Skeletal muscle tissue (tissue), 4 donors: ENCODE results near the gene GAR1. TPM values are rescaled to one million over a fixed set of nuclear protein-coding genes. Genes with fewer than 3 reads are reported as not detected.
"Not testable (repeated sequence)": the region's sequence is repeated elsewhere in the genome, so short reads cannot be mapped to it uniquely, and the experiment has no call there.

Experiments
- H3K27ac ChIP-seq: one replicate; pipeline ENCODE4 v1.7.0; 2013; ENCODE audit warnings: mild to moderate bottlenecking, low read depth, low read length, inconsistent platforms
- H3K27me3 ChIP-seq, 3 donors: one replicate each; pipeline ENCODE4 v1.7.0; 2013; ENCODE audit warnings: low read length in 3 of 3; ENCODE audit not compliant: control insufficient read depth in 3 of 3, insufficient read depth in 3 of 3
- H3K36me3 ChIP-seq, 3 donors: one replicate each; pipeline ENCODE4 v1.7.0; 2013; ENCODE audit warnings: low read length in 3 of 3; ENCODE audit not compliant: control insufficient read depth in 3 of 3, insufficient read depth in 3 of 3
- H3K4me1 ChIP-seq, 3 donors: one replicate each; pipeline ENCODE4 v1.7.0; 2013; ENCODE audit warnings: low read length in 3 of 3, mild to moderate bottlenecking in 3 of 3; ENCODE audit not compliant: control insufficient read depth in 3 of 3, insufficient read depth in 3 of 3
- H3K4me3 ChIP-seq, 3 donors: one replicate each; pipeline ENCODE4 v1.7.0; 2013; ENCODE audit warnings: low read length in 3 of 3
- H3K9ac ChIP-seq, 3 donors: one replicate each; pipeline ENCODE4 v1.7.0; 2013; ENCODE audit warnings: low read length in 3 of 3, mild to moderate bottlenecking in 3 of 3, moderate library complexity in 2 of 3, low read depth in 1 of 3
- H3K9me3 ChIP-seq, 3 donors: one replicate each; pipeline ENCODE4 v1.7.0; 2013; ENCODE audit warnings: low read length in 3 of 3; ENCODE audit not compliant: control insufficient read depth in 3 of 3
- total RNA-seq: library from RNA; depleted of rRNA; stranded (reverse); fragments of >200 nt; gene quantifications from one replicate; pipeline ENCODE4 v1.2.3, GENCODE V29; 2014
- donor health status: Osteomylitis.

GAR1 gene
- total RNA-seq, 1 donor from 2014 or later: 4.7 TPM

DNA sequence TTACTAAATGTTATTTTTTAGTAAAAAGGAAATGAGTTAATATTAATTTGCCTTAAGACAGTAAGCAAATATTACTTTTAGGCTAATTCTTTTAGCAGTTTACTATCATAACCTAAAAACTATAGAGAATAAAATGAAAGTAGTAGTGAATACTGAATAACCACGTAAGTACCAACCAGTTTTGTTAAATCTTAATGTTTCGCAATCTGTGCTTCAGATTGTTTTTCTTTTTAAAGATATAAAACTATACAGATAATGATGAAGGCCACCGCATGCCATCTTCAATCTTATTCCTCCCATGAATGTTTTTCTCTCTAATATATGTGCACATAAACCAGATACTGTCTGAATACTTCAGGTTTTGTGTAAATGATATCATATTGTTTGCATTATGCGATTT is 18.2 kb downstream of the GAR1 start:
- no peak overlapping the region for H3K9ac ChIP-seq
- no peak overlapping the region for H3K4me3 ChIP-seq
- H3K4me1 ChIP-seq: no peaks in the 10 kb centered on the region
- H3K36me3 ChIP-seq: peaks cover 0 to 2% (median 0%) of the 10 kb centered on the region in 3 donors
- H3K9me3 ChIP-seq: no peaks in the 10 kb centered on the region
- H3K27me3 ChIP-seq: no peaks in the 10 kb centered on the region
- H3K27ac ChIP-seq: no peak overlapping the region

DNA sequence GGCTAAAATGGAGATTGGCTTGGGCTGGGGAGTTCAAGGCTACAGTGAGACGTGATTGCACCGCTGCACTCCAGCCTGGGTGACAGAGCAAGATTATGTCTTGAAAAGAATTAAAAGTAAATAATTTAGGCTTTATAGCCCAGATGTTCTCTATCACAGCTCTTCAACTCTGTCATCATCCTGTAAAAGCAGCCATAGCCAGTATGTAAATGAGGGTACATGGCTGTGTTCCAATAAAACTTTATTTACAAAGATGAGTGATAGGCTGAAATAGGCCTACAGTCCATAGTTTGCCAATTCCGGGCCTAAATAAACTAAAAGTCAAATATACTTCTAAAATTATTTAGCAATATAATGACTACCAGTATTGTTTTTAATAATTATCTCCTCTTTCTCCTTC is 21.4 kb downstream of the GAR1 start:
- Histone ChIP-seq H3K9me3 (no peaks in the 10 kb centered on the region), H3K4me1 (no peaks in the 10 kb centered on the region), H3K9ac (no peak overlapping the region), H3K4me3 (no peak overlapping the region), H3K27me3 (no peaks in the 10 kb centered on the region), H3K36me3 (no peaks in the 10 kb centered on the region), H3K27ac (no peak overlapping the region)

DNA sequence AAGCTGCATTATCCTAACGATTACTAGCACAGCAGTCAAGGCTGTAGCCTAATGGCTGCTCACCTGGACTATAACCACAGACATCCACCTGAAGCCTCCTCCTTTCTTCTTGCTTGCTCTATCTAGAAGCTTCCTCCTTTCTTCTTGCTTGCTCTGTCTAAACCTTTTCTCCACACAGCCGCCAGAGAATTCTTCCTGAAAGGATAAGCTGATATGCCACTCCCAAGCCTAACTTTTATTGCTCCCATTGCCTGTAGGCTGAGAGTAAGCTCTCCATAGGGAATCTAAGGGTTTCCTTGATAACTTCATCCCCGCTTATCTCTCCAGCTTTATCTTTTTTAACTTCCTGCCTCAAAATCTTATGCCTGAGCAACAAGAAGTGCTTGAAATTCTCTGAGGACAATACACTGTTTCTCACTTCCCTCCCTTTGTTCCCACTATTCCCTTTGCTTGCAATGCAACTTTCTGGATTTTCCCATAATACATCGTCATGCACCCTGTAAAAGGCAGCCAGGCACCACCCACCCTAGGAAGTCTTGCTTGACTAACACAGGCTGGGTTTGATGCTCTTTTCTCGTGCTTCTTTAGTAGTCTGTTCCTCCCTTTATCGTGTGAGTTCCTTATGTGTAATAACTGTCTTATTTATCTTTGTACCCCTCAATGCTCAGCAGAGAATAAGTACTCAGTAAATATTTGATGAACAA is 31.0 kb downstream of the GAR1 start:
- Histone ChIP-seq H3K4me3 (no peak overlapping the region), H3K4me1 (no peaks in the 10 kb centered on the region), H3K27ac (no peak overlapping the region), H3K9ac (no peak overlapping the region), H3K27me3 (no peaks in the 10 kb centered on the region), H3K36me3 (no peaks in the 10 kb centered on the region), H3K9me3 (no peaks in the 10 kb centered on the region)

- Histone ChIP-seq H3K9ac (no peak within 1 kb of the TSS), H3K27me3 (no peaks in the 10 kb centered on the region), H3K36me3 (no peaks in the 10 kb centered on the region), H3K27ac (no peak within 1 kb of the TSS), H3K9me3 (no peaks in the 10 kb centered on the region), H3K4me3 (no peak within 1 kb of the TSS), H3K4me1 (no peaks in the 10 kb centered on the region)
Measured at GRCh38 chr4:109847896-109848442, 32.4 kb downstream of the GAR1 start, which contains the start of gene LRIT3. Gene LRIT3, plus strand, starts transcription at chr4:109848107. Its CDS starts 95 bp downstream, at chr4:109848202.

DNA sequence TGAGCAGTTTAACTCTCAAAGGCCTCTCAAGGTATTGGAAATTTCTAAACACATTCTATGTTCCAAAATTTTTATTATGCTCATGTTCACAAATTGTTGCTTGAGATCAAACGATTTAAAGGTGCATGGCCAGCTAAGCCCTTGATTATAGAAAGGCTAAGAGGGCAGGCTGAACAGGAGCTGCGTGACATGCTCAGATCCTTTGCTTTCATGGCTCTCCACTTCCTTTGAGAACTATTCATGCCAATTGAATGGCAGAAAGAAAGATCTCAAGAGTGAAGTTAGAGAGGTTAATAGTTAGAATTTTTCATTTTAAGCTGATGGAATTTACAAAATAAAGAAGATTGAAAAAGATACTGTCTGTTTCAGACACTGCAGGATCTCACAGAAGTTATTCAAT is 32.9 kb downstream of the GAR1 start:
- H3K9me3 ChIP-seq: no peaks in the 10 kb centered on the region
- H3K27me3 ChIP-seq: no peaks in the 10 kb centered on the region
- H3K9ac ChIP-seq: no peak overlapping the region

GRCh38 chr4:109850601-109851000 is 35.0 kb downstream of the GAR1 start:
- H3K9me3 ChIP-seq: no peaks in the 10 kb centered on the region
- H3K27ac ChIP-seq: no peak overlapping the region
- H3K36me3 ChIP-seq: no peaks in the 10 kb centered on the region
- no peaks in the 10 kb centered on the region for H3K27me3 ChIP-seq
- no peak overlapping the region for H3K4me3 ChIP-seq
- no peak overlapping the region for H3K9ac ChIP-seq
- no peaks in the 10 kb centered on the region for H3K4me1 ChIP-seq

More for the DNA sequence above, 32.9 kb downstream of the GAR1 start:
- no peak overlapping the region for H3K4me3 ChIP-seq
- H3K4me1 ChIP-seq: no peaks in the 10 kb centered on the region
- no peaks in the 10 kb centered on the region for H3K36me3 ChIP-seq
- no peak overlapping the region for H3K27ac ChIP-seq

- H3K27ac ChIP-seq, H3K36me3 ChIP-seq, H3K9ac ChIP-seq, H3K4me3 ChIP-seq, H3K27me3 ChIP-seq, H3K9me3 ChIP-seq, H3K4me1 ChIP-seq: not testable (repeated sequence)
Measured at GRCh38 chr4:109859426-109860300, 44.1 kb downstream of the GAR1 start.

- no peaks in the 10 kb centered on the region for H3K27me3 ChIP-seq
- no peaks in the 10 kb centered on the region for H3K36me3 ChIP-seq
- no peak overlapping the region for H3K9ac ChIP-seq
- H3K4me1 ChIP-seq: no peaks in the 10 kb centered on the region
- no peak overlapping the region for H3K4me3 ChIP-seq
- H3K27ac ChIP-seq: no peak overlapping the region
- no peaks in the 10 kb centered on the region for H3K9me3 ChIP-seq
Measured at GRCh38 chr4:109861271-109861670, 45.7 kb downstream of the GAR1 start.

GRCh38 chr4:109861916-109862511 is 46.5 kb downstream of the GAR1 start:
- Histone ChIP-seq H3K4me1 (no peaks in the 10 kb centered on the region), H3K9me3 (no peaks in the 10 kb centered on the region), H3K9ac (no peak overlapping the region), H3K27me3 (no peaks in the 10 kb centered on the region), H3K36me3 (no peaks in the 10 kb centered on the region), H3K27ac (no peak overlapping the region), H3K4me3 (no peak overlapping the region)

DNA sequence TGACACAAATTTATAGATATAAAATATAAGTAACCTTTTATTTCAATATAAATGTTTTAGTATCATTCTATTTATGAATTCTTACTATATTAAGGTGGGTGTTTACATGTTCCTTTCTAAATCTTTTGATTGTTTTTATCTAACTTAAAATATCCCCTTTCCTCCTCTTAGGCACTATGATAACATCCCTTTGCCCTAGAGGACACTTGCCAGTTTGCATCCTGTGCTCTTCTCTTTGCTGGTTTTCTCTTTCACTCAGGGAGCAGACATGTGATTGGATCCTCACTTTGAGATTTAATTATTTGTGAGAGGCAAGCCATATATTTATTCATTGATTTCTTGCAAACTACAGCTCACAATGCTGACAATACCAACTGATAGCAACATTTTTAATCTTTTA is 48.6 kb downstream of the GAR1 start:
- Histone ChIP-seq H3K4me3 (no peak overlapping the region), H3K36me3 (no peaks in the 10 kb centered on the region), H3K27me3 (no peaks in the 10 kb centered on the region), H3K9me3 (no peaks in the 10 kb centered on the region), H3K9ac (no peak overlapping the region), H3K4me1 (no peaks in the 10 kb centered on the region), H3K27ac (no peak overlapping the region)
